ENCODE data around the gene PLK1. TPM values are rescaled to one million over a fixed set of nuclear protein-coding genes. Genes with fewer than 3 reads are reported as not detected.

The PLK1 gene
- total RNA-seq, 2 donors from 2014 or later, result 76.7 to 118 TPM

- Histone ChIP-seq H3K36me3 (ENCODE audit: control insufficient read depth, insufficient read depth, low read length) (no peaks in the 10 kb centered on the region), H3K9ac (ENCODE audit: extremely low read depth, low read length, poor library complexity, severe bottlenecking) (no peak overlapping the region), H3K9me3 (ENCODE audit: control insufficient read depth, low read length) (no peaks in the 10 kb centered on the region), H3K4me3 (ENCODE audit: low read length) (no peak overlapping the region), H3K4me1 (ENCODE audit: control insufficient read depth, insufficient read depth, low read length) (no peaks in the 10 kb centered on the region), H3K27me3 (ENCODE audit: control insufficient read depth, insufficient read depth, low read length, poor library complexity, severe bottlenecking) (no peaks in the 10 kb centered on the region), H3K27ac (ENCODE audit: low read depth, low read length) (no peak overlapping the region)
- no peak overlapping the region for H3K4me3 Mint-ChIP-seq
- no peak overlapping the region for H3K27ac Mint-ChIP-seq
- no peak for DNase-seq
- H3K36me3 Mint-ChIP-seq (ENCODE audit: low read depth), result no peaks in the 10 kb centered on the region
- H3K27me3 Mint-ChIP-seq (ENCODE audit: insufficient read depth), result peaks cover 55% of the 10 kb centered on the region
- WGBS, 2 experiments (ENCODE audit: insufficient coverage in 1 of 2, insufficient read length in 1 of 2), result 89 to 100% methylated on average over 1 to 2 of the region's 2 CpGs
- H3K9me3 Mint-ChIP-seq, result peaks cover 8% of the 10 kb centered on the region
- peaks cover 4% of the 10 kb centered on the region for H3K4me1 Mint-ChIP-seq
- no peak for TF ChIP-seq CTCF (conservative IDR thresholded peaks at IDR 0.05)
Measured at GRCh38 chr16:23710008-23710407, 31.3 kb downstream of the PLK1 start.

- H3K27ac Mint-ChIP-seq, result no peak overlapping the region
- H3K9me3 Mint-ChIP-seq, result peaks cover 8% of the 10 kb centered on the region
- H3K4me3 ChIP-seq (ENCODE audit: low read length), result no peak overlapping the region
- H3K4me1 ChIP-seq (ENCODE audit: control insufficient read depth, insufficient read depth, low read length), result no peaks in the 10 kb centered on the region
- no peak for DNase-seq
- 89% methylated on average over 3 of the region's 3 CpGs; no CpG with 5 or more reads in 1 of the 2 experiments for WGBS, 2 experiments (ENCODE audit: insufficient coverage in 1 of 2, insufficient read length in 1 of 2)
- no peak overlapping the region for H3K4me3 Mint-ChIP-seq
- H3K4me1 Mint-ChIP-seq, result peaks cover 4% of the 10 kb centered on the region
- TF ChIP-seq CTCF (conservative IDR thresholded peaks at IDR 0.05), result no peak
- H3K27me3 ChIP-seq (ENCODE audit: control insufficient read depth, insufficient read depth, low read length, poor library complexity, severe bottlenecking), result no peaks in the 10 kb centered on the region
- no peaks in the 10 kb centered on the region for H3K36me3 ChIP-seq (ENCODE audit: control insufficient read depth, insufficient read depth, low read length)
- peaks cover 56% of the 10 kb centered on the region for H3K27me3 Mint-ChIP-seq (ENCODE audit: insufficient read depth)
- no peak overlapping the region for H3K27ac ChIP-seq (ENCODE audit: low read depth, low read length)
- H3K9me3 ChIP-seq (ENCODE audit: control insufficient read depth, low read length), result no peaks in the 10 kb centered on the region
- no peak overlapping the region for H3K9ac ChIP-seq (ENCODE audit: extremely low read depth, low read length, poor library complexity, severe bottlenecking)
- H3K36me3 Mint-ChIP-seq (ENCODE audit: low read depth), result no peaks in the 10 kb centered on the region
Measured at GRCh38 chr16:23710504-23710903, 31.8 kb downstream of the PLK1 start.

GRCh38 chr16:23711785-23712184 lies 33.1 kb downstream of the PLK1 start:
- Mint-ChIP-seq H3K36me3 (ENCODE audit: low read depth) (no peaks in the 10 kb centered on the region), H3K4me3 (no peak overlapping the region), H3K9me3 (peaks cover 8% of the 10 kb centered on the region), H3K27ac (no peak overlapping the region), H3K27me3 (ENCODE audit: insufficient read depth) (peaks cover 64% of the 10 kb centered on the region), H3K4me1 (peaks cover 4% of the 10 kb centered on the region)
- H3K4me3 ChIP-seq (ENCODE audit: low read length), result no peak overlapping the region
- WGBS, 2 experiments (ENCODE audit: insufficient coverage in 1 of 2, insufficient read length in 1 of 2), result 88 to 89% methylated on average over 3 to 4 of the region's 4 CpGs
- no peaks in the 10 kb centered on the region for H3K36me3 ChIP-seq (ENCODE audit: control insufficient read depth, insufficient read depth, low read length)
- H3K9me3 ChIP-seq (ENCODE audit: control insufficient read depth, low read length), result no peaks in the 10 kb centered on the region
- H3K4me1 ChIP-seq (ENCODE audit: control insufficient read depth, insufficient read depth, low read length), result no peaks in the 10 kb centered on the region
- no peak overlapping the region for H3K27ac ChIP-seq (ENCODE audit: low read depth, low read length)
- no peak for TF ChIP-seq CTCF (conservative IDR thresholded peaks at IDR 0.05)
- no peak overlapping the region for H3K9ac ChIP-seq (ENCODE audit: extremely low read depth, low read length, poor library complexity, severe bottlenecking)
- no peak for DNase-seq
- H3K27me3 ChIP-seq (ENCODE audit: control insufficient read depth, insufficient read depth, low read length, poor library complexity, severe bottlenecking), result no peaks in the 10 kb centered on the region
